ENCODE results near the gene FURIN.
"Not testable (repeated sequence)": the region's sequence is repeated elsewhere in the genome, so short reads cannot be mapped to it uniquely, and the experiment has no call there.

DNA sequence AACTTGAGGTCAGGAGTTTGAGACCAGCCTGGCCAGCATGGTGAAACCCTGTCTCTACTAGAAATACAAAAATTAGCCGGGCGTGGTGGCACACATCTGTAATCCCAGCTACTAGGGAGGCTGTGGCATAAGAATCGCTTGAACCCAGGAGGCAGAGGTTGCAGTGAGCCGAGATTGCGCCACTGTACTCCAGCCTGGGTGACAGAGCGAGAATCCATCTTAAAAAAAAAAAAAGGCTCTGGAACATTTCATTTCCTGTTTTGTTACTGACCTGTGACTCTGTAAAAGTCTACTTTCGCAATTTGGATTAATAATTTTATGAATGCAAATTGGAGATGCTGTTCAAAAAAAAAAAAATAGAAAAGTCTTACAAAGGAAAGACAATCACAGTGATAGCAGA lies 59.7 kb downstream of the FURIN start:
- TF ChIP-seq, protein P1, sequence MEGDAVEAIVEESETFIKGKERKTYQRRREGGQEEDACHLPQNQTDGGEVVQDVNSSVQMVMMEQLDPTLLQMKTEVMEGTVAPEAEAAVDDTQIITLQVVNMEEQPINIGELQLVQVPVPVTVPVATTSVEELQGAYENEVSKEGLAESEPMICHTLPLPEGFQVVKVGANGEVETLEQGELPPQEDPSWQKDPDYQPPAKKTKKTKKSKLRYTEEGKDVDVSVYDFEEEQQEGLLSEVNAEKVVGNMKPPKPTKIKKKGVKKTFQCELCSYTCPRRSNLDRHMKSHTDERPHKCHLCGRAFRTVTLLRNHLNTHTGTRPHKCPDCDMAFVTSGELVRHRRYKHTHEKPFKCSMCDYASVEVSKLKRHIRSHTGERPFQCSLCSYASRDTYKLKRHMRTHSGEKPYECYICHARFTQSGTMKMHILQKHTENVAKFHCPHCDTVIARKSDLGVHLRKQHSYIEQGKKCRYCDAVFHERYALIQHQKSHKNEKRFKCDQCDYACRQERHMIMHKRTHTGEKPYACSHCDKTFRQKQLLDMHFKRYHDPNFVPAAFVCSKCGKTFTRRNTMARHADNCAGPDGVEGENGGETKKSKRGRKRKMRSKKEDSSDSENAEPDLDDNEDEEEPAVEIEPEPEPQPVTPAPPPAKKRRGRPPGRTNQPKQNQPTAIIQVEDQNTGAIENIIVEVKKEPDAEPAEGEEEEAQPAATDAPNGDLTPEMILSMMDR (conservative IDR thresholded peaks at IDR 0.05; ENCODE audit: low read length), result not testable (repeated sequence)
- TF ChIP-seq EZH2phosphoT487 (IDR thresholded peaks at IDR 0.05; ENCODE audit: borderline replicate concordance, low read depth, low read length), result not testable (repeated sequence)
